ENCODE results near the gene PSG1.
"Not testable (repeated sequence)": the region's sequence is repeated elsewhere in the genome, so short reads cannot be mapped to it uniquely, and the experiment has no call there.

GRCh38 chr19:42899674-42900073, 20.2 kb upstream of the PSG1 start:
- TF ChIP-seq POLR2A (IDR thresholded peaks at IDR 0.05), result not testable (repeated sequence)
- TF ChIP-seq, protein P1, sequence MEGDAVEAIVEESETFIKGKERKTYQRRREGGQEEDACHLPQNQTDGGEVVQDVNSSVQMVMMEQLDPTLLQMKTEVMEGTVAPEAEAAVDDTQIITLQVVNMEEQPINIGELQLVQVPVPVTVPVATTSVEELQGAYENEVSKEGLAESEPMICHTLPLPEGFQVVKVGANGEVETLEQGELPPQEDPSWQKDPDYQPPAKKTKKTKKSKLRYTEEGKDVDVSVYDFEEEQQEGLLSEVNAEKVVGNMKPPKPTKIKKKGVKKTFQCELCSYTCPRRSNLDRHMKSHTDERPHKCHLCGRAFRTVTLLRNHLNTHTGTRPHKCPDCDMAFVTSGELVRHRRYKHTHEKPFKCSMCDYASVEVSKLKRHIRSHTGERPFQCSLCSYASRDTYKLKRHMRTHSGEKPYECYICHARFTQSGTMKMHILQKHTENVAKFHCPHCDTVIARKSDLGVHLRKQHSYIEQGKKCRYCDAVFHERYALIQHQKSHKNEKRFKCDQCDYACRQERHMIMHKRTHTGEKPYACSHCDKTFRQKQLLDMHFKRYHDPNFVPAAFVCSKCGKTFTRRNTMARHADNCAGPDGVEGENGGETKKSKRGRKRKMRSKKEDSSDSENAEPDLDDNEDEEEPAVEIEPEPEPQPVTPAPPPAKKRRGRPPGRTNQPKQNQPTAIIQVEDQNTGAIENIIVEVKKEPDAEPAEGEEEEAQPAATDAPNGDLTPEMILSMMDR (IDR thresholded peaks at IDR 0.05), result not testable (repeated sequence)

All from body of pancreas (tissue), 4 donors.